ENCODE results near the gene RBM20.

The RBM20 gene

DNA sequence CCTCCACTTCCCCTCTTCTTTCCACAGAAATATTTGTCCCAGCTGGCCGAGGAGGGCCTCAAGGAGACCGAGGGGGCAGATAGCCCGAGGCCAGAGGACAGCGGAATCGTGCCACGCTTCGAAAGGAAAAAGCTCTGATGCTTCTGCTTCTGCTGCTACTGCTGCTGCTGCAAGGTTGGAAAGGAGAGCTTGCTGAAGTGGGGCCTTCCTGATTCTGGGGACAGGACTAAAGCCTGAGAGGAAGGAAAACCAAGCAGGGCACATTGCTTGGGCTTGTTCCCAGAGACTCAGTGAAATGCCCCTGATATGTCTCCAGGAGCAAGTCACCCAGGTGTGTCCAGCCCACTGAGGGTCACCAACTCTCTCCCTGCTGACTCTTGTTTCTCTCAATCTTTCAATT is 191.7 kb downstream of the RBM20 start:
- TF ChIP-seq TOX (CRISPR knock-in tag; IDR thresholded peaks at IDR 0.05; ENCODE audit: borderline replicate concordance), result no peak
- TF ChIP-seq ZFP30 (CRISPR knock-in tag; IDR thresholded peaks at IDR 0.05), result no peak

DNA sequence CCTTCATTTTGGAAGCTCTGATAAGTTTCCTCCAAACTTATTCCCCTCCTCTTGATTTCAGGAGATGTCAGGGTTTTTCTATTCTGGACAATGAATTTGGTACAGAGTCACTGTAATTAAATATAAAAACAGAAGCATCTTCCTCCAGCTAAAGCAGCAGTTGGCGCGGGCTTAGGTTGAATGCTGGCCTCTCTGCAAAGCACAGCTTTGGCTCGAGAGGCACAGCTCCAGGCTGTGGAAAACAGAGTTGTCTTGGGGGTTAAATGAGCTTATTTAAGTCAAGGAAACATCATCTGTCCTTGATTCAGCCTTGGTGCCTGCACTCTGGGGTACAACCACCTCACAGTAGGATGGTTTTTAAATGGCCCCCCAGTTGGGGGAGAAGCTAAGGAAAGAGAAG is 192.6 kb downstream of the RBM20 start:
- TF ChIP-seq, protein P1, sequence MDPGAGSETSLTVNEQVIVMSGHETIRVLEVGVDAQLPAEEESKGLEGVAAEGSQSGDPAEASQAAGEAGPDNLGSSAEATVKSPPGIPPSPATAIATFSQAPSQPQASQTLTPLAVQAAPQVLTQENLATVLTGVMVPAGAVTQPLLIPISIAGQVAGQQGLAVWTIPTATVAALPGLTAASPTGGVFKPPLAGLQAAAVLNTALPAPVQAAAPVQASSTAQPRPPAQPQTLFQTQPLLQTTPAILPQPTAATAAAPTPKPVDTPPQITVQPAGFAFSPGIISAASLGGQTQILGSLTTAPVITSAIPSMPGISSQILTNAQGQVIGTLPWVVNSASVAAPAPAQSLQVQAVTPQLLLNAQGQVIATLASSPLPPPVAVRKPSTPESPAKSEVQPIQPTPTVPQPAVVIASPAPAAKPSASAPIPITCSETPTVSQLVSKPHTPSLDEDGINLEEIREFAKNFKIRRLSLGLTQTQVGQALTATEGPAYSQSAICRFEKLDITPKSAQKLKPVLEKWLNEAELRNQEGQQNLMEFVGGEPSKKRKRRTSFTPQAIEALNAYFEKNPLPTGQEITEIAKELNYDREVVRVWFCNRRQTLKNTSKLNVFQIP (CRISPR knock-in tag; IDR thresholded peaks at IDR 0.05; ENCODE audit: borderline replicate concordance, low read depth), result no peak
- TF ChIP-seq, protein P2, sequence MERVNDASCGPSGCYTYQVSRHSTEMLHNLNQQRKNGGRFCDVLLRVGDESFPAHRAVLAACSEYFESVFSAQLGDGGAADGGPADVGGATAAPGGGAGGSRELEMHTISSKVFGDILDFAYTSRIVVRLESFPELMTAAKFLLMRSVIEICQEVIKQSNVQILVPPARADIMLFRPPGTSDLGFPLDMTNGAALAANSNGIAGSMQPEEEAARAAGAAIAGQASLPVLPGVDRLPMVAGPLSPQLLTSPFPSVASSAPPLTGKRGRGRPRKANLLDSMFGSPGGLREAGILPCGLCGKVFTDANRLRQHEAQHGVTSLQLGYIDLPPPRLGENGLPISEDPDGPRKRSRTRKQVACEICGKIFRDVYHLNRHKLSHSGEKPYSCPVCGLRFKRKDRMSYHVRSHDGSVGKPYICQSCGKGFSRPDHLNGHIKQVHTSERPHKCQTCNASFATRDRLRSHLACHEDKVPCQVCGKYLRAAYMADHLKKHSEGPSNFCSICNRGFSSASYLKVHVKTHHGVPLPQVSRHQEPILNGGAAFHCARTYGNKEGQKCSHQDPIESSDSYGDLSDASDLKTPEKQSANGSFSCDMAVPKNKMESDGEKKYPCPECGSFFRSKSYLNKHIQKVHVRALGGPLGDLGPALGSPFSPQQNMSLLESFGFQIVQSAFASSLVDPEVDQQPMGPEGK (CRISPR knock-in tag; IDR thresholded peaks at IDR 0.05; ENCODE audit: borderline replicate concordance), result no peak
- TF ChIP-seq GLIS3 (CRISPR knock-in tag; IDR thresholded peaks at IDR 0.05), result no peak
- no peak for TF ChIP-seq CSDC2 (CRISPR knock-in tag; IDR thresholded peaks at IDR 0.05)
- TF ChIP-seq OSR1 (CRISPR knock-in tag; IDR thresholded peaks at IDR 0.05), result no peak
- no peak for TF ChIP-seq ZC3H10 (CRISPR knock-in tag; IDR thresholded peaks at IDR 0.05)
- TF ChIP-seq ZFP3 (CRISPR knock-in tag; IDR thresholded peaks at IDR 0.05), result no peak
- no peak for TF ChIP-seq ESRRG (CRISPR knock-in tag; IDR thresholded peaks at IDR 0.05)
- TF ChIP-seq, protein P3, sequence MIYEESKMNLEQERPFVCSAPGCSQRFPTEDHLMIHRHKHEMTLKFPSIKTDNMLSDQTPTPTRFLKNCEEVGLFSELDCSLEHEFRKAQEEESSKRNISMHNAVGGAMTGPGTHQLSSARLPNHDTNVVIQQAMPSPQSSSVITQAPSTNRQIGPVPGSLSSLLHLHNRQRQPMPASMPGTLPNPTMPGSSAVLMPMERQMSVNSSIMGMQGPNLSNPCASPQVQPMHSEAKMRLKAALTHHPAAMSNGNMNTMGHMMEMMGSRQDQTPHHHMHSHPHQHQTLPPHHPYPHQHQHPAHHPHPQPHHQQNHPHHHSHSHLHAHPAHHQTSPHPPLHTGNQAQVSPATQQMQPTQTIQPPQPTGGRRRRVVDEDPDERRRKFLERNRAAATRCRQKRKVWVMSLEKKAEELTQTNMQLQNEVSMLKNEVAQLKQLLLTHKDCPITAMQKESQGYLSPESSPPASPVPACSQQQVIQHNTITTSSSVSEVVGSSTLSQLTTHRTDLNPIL (CRISPR knock-in tag; IDR thresholded peaks at IDR 0.05; ENCODE audit: low read depth), result no peak
- TF ChIP-seq ZNF8 (CRISPR knock-in tag; IDR thresholded peaks at IDR 0.05), result no peak
- no peak for ATAC-seq

More for the DNA sequence above, 191.7 kb downstream of the RBM20 start:
- no peak for ATAC-seq

DNA sequence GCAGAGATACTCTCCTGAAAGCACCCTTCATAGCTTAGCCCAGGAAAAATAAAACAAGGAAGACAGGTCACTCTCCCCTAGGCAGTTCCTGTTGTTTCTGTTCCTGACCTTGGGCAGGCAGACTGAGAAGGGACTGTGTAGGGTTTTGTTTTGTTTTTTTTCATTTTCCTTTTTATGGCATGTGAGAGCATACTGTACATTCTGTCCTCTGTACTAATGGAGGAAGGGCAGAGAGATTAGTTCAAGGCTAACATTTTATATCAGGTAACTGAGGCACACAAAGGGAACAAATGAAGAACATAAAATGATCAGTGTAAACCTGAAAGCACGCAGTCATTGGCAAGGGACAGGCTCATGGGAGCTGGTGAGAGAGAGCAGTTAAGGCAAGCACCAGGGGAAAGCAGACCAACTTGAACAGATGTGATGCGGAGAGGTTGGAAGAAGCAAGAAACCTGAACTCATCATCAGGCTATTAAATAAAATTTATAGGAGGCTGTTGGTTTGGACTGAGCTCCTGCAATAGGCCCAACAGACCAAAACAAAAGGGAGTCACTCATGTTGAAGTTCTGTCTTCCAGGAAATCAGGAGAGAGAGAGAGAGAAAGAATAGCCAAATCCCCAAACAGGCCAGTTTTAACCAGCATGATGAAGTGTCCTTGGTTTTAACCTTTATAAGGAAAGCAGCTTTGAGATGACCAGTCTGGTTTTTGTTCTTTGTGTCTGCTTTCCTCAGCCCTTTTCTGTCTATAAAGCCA is 193.5 kb downstream of the RBM20 start:
- ATAC-seq, result no peak
- no peak for TF ChIP-seq ARNTL (CRISPR knock-in tag; IDR thresholded peaks at IDR 0.05; ENCODE audit: borderline replicate concordance, low read depth)

DNA sequence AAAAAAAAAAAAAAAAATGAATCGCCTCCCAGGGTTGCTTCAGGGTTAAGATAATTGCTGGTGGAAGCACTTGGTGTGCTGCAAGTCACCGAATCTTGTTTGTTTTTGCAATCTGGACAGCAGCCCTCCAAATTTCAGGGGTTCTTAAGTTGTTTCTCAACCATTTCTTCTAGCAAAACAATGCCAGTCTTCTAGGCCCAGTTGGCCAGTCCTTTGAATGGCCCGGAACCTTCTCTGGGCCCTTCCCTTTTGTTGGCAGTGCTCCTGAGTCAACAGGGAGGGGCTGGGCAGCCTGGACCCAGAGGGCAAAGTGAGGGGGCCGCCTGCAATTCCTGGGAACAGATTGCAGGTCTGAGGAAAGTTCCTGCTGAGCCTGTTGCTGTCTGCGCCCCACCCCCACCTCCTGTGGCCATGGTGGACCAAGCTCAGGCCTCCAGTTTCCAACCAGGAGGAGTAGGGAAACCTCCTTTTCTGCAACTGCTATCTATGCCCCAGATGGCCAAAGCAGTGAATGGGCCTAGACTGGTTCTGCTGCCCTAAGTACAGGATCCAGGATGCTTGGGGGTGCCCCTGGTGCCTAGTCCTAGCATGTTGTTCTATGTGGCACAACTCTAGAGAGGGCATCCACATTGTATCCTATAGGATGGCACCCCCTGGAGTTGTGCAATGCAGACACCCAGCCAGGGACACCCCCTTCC is 196.2 kb downstream of the RBM20 start:
- ATAC-seq, result no peak
- TF ChIP-seq, protein P4, sequence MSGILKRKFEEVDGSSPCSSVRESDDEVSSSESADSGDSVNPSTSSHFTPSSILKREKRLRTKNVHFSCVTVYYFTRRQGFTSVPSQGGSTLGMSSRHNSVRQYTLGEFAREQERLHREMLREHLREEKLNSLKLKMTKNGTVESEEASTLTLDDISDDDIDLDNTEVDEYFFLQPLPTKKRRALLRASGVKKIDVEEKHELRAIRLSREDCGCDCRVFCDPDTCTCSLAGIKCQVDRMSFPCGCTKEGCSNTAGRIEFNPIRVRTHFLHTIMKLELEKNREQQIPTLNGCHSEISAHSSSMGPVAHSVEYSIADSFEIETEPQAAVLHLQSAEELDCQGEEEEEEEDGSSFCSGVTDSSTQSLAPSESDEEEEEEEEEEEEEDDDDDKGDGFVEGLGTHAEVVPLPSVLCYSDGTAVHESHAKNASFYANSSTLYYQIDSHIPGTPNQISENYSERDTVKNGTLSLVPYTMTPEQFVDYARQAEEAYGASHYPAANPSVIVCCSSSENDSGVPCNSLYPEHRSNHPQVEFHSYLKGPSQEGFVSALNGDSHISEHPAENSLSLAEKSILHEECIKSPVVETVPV (CRISPR knock-in tag; IDR thresholded peaks at IDR 0.05), result no peak
- TF ChIP-seq, protein P5, sequence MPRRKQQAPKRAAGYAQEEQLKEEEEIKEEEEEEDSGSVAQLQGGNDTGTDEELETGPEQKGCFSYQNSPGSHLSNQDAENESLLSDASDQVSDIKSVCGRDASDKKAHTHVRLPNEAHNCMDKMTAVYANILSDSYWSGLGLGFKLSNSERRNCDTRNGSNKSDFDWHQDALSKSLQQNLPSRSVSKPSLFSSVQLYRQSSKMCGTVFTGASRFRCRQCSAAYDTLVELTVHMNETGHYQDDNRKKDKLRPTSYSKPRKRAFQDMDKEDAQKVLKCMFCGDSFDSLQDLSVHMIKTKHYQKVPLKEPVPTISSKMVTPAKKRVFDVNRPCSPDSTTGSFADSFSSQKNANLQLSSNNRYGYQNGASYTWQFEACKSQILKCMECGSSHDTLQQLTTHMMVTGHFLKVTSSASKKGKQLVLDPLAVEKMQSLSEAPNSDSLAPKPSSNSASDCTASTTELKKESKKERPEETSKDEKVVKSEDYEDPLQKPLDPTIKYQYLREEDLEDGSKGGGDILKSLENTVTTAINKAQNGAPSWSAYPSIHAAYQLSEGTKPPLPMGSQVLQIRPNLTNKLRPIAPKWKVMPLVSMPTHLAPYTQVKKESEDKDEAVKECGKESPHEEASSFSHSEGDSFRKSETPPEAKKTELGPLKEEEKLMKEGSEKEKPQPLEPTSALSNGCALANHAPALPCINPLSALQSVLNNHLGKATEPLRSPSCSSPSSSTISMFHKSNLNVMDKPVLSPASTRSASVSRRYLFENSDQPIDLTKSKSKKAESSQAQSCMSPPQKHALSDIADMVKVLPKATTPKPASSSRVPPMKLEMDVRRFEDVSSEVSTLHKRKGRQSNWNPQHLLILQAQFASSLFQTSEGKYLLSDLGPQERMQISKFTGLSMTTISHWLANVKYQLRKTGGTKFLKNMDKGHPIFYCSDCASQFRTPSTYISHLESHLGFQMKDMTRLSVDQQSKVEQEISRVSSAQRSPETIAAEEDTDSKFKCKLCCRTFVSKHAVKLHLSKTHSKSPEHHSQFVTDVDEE (CRISPR knock-in tag; IDR thresholded peaks at IDR 0.05), result no peak
- TF ChIP-seq, protein P3 (CRISPR knock-in tag; IDR thresholded peaks at IDR 0.05; ENCODE audit: low read depth), result no peak
- TF ChIP-seq RARB (CRISPR knock-in tag; IDR thresholded peaks at IDR 0.05), result no peak
- no peak for TF ChIP-seq ZNF565 (CRISPR knock-in tag; conservative IDR thresholded peaks at IDR 0.05; ENCODE audit: low read depth)
- no peak for TF ChIP-seq SNAI2 (CRISPR knock-in tag; IDR thresholded peaks at IDR 0.05)
- no peak for TF ChIP-seq OSR1 (CRISPR knock-in tag; IDR thresholded peaks at IDR 0.05)
- TF ChIP-seq CSDC2 (CRISPR knock-in tag; IDR thresholded peaks at IDR 0.05), result no peak
- no peak for TF ChIP-seq ZFP30 (CRISPR knock-in tag; IDR thresholded peaks at IDR 0.05)
- TF ChIP-seq TCF4 (CRISPR knock-in tag; IDR thresholded peaks at IDR 0.05; ENCODE audit: borderline replicate concordance), result no peak
- TF ChIP-seq ISL1 (CRISPR knock-in tag; IDR thresholded peaks at IDR 0.05), result no peak
- no peak for TF ChIP-seq ZNF8 (CRISPR knock-in tag; IDR thresholded peaks at IDR 0.05)
- TF ChIP-seq, protein P1 (CRISPR knock-in tag; IDR thresholded peaks at IDR 0.05; ENCODE audit: borderline replicate concordance, low read depth), result no peak
- TF ChIP-seq PPARA (CRISPR knock-in tag; IDR thresholded peaks at IDR 0.05; ENCODE audit: borderline replicate concordance), result no peak

All from SK-N-SH treated with all-trans-retinoic acid at 6 μM for 48 hours (cell line).